Activated CD8-positive, alpha-beta memory T cell treated with anti-CD3 and anti-CD28 coated beads for 4 hours (primary cell): ENCODE results near the gene MIOX.
"Not testable (repeated sequence)": the region's sequence is repeated elsewhere in the genome, so short reads cannot be mapped to it uniquely, and the experiment has no call there.

Source experiments
- DNase-seq, 2 donors: peaks; one replicate each; pipeline ENCODE4 v3.0.0-alpha.2; 2020; ENCODE audit warnings: low read depth in 2 of 2

Gene MIOX

DNA sequence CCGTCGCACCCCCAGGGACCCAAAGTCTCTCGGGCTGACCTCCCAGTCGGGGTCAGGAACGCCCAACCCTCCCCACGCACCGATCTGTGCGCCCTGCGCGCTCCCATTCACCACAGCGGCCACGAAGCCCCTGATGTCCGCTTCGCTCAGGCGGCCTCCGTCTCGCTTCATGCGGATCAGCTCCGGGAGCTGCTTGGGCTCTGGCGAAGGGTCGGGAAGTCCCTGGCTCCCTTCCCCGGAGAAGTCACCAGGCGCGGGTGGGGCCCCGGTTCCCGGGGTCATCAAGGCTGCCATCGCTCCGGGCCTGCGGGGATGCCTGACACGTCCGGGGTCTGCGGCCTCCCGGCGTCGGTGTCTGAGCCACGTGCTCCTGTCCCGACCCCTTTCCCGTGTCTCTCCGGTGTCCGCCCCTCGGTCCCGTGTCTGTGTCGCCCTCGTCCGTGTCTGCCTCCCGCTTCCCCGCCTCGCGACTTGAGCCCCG is 42.8 kb downstream of the MIOX start:
- DNase-seq, result no peak

- peak in 1 of 2 donors; percentile 46 for DNase-seq
These were observed 43.4 kb downstream of the MIOX start, which contains the start of gene TYMP for GRCh38 chr22:50529897-50530579. Gene TYMP (minus strand): TSS chr22:50530012. CDS start chr22:50529709, 303 bp downstream.

DNA sequence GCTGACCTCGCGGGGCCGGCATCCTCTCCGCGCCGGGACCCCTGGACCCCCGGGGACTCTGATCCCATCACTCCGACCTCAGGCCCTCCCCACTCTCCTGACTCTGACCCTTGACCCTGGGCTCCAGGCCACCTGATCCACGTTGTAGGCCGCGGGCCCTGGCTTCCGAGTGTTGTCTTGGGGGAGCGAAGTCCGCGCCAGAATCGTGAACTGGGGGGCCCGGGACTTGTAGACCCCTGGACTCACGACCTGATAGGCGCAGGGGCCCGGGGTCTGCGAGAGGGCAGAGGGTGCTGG is 43.9 kb downstream of the MIOX start:
- DNase-seq, result no peak

GRCh38 chr22:50530877-50531545 is 44.4 kb downstream of the MIOX start:
- DNase-seq, result peak; percentile 59 to 71

DNA sequence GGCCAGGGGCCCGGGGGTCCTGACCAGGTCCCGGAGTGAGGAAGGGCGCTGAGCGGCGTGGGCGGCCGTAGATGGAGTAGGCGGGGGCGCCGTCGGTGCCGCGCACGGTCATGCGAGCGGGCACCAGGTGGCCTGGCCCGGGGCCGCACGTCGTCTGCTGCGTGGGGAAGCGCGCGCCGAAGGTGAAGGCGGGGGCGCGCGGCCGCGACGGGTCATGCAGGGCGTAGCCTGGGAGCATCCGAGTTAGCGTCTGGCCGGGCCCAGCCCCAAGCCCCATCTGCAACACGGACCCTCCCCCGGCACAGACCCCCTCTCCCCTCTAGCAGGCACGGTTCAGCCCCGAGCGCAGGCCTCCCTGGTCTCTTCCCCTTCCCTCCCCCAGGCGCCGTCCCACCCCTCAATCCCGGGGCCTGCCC is 44.9 kb downstream of the MIOX start:
- DNase-seq, result peak in 1 of 2 donors; percentile 61

DNA sequence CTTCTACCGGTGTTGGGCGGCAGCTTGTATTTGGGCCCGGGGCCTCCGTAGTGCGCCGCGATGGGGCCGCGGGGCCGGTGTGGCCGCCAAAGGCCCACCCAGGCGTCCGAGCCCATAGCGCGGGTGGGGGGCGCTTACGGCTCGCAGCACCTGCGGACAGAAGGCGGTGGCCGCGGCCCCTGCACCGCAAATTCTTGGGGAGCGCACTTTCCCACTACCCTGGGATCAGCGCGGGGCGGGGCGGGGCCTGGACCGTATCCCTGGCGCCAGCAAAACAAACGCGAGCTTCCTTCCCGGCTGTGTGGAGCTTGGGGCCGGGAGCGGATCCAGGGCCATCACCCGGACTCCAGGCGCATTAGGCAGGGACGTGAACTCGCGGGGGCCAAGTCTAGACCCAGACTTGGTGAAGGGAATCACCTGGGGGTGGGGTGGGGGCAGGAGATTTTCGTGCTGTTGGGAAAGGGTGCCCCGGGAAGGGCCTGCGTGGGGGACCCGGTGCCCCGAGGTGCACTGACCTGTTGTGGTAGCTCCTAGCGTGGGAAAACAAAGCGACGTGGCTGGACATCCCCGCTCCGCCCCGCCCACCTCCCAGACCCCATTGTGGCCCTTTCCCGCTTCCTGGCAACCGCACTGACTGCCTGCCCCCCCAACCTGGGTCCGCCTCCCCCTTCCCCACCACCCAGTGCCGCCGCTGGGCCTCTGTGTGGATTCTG is 45.5 kb downstream of the MIOX start:
- DNase-seq, result no peak

GRCh38 chr22:50532824-50533796 is 46.5 kb downstream of the MIOX start:
- no peak for DNase-seq

DNA sequence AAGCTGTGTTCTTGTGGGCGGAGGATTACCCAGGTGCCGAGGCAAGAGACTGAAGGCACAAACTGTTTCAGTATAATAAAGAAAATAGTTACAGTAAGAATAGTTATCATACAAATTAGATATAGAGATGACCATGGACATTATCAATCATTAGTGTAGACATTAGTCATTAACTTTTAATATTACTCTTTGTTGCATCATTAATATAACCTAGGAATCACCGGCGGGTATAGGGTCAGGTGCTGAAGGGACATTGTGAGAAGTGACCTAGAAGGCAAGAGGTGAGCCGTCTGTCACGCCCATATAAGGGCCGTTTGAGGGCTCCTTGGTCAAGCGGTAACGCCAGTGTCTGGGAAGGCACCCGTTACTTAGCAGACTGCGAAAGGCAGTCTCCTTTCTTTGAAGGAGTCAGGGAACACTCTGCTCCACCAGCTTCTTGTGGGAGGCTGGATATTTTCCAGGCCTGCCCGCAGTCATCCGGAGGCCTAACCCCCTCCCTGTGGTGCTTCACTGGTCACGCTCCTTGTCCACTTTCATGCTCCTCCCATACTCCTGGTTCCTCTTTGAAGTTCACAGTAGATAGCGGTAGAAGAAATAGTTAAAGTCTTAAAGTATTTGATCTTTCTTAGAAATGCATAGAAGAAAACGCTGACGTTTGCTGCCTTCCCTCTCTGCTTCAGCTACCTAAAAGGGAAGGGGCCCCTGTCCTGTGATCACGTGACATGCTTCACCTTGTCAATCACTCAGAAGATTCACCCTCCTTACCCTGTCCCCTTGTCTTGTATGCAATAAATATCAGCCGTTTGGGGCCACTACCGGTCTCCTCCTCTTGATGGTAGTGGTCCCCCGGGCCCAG is 47.4 kb downstream of the MIOX start:
- DNase-seq, result not testable (repeated sequence)

GRCh38 chr22:50535113-50535512 is 48.5 kb downstream of the MIOX start:
- DNase-seq, result no peak

DNA sequence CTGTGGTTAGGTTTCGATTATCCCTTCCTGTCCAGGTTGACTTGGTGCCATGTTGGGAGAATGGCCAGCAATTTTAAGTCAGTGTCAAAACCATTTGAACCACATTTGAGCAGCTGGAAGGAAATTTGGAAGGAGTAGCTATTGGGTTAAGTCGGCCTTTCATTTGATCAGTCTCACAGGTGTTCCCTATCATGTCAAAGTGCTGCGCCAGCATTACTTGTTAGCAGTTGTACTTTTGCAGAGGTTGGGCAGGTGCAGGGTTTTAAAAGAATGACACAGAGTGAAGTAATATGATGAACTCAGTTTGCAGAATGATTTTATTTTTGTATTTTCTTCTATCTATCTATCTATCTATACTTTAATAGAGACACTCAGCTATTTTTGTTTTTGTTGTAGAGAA is 49.6 kb downstream of the MIOX start:
- no peak for DNase-seq

GRCh38 chr22:50537765-50538164 is 51.1 kb downstream of the MIOX start:
- no peak for DNase-seq
